GM12878 (cell line): ENCODE results near the gene NIFK. TPM values are rescaled to one million over a fixed set of nuclear protein-coding genes. Genes with fewer than 3 reads are reported as not detected.

Source experiments
- ATF3 ChIP-seq: IDR thresholded peaks from 2 replicates; pipeline ENCODE4 v1.6.1; 2011; ENCODE audit warnings: low read depth, mild to moderate bottlenecking, low read length, moderate library complexity, borderline replicate concordance; ENCODE audit errors: extremely low read depth
- BRCA1 ChIP-seq: IDR thresholded peaks from 2 replicates; pipeline ENCODE4 v1.6.1; 2011; ENCODE audit warnings: low read depth, low read length, improper control_type of control experiment
- CBX3 ChIP-seq: fragments of 200-600 bp; sonication (generic); IDR thresholded peaks from 2 replicates; pipeline ENCODE4 v1.6.1; 2016; ENCODE audit warnings: low read depth, borderline replicate concordance
- CREM ChIP-seq: IDR thresholded peaks from 2 replicates; pipeline ENCODE4 v1.6.1; 2014; ENCODE audit warnings: antibody characterized with exemption, low read depth
- DPF2 ChIP-seq: fragments of 450-650 bp; IDR thresholded peaks from 2 replicates; pipeline ENCODE4 v1.6.1; 2017; ENCODE audit warnings: mild to moderate bottlenecking
- ESRRA ChIP-seq: IDR thresholded peaks from 2 replicates; pipeline ENCODE4 v1.6.1; 2012; ENCODE audit warnings: mild to moderate bottlenecking, low read length, improper control_type of control experiment
- ETV6 ChIP-seq, 2 experiments: fragments of 450-650 bp in 1 of 2; IDR thresholded peaks in 1 of 2; conservative IDR thresholded peaks in 1 of 2; 2 replicates each; pipeline ENCODE4 v1.6.1; 2014; ENCODE audit warnings: antibody characterized with exemption in 1 of 2, borderline replicate concordance in 1 of 2, low read depth in 1 of 2, mild to moderate bottlenecking in 1 of 2, moderate library complexity in 1 of 2
- EZH2 ChIP-seq: IDR thresholded peaks from 2 replicates; pipeline ENCODE4 v1.6.1; 2012; ENCODE audit warnings: low read depth, mild to moderate bottlenecking, control low read depth, inconsistent platforms, low read length, borderline replicate concordance; ENCODE audit not compliant: control insufficient read depth
- IRF5 ChIP-seq: fragments of 450-650 bp; IDR thresholded peaks from 2 replicates; pipeline ENCODE4 v1.6.1; 2017; ENCODE audit warnings: borderline replicate concordance
- KLF5 ChIP-seq: fragments of 450-650 bp; IDR thresholded peaks from 2 replicates; pipeline ENCODE4 v1.6.1; 2014; ENCODE audit warnings: mild to moderate bottlenecking; ENCODE audit not compliant: partially characterized antibody
- MAX ChIP-seq: IDR thresholded peaks from 2 replicates; pipeline ENCODE4 v1.6.1; 2012; ENCODE audit warnings: low read depth, low read length, improper control_type of control experiment
- MTA2 ChIP-seq: fragments of 450-650 bp; IDR thresholded peaks from 2 replicates; pipeline ENCODE4 v1.6.1; 2016; ENCODE audit warnings: low read depth, mild to moderate bottlenecking, moderate library complexity
- PAX5 ChIP-seq: IDR thresholded peaks from 2 replicates; pipeline ENCODE4 v1.6.1; 2011; ENCODE audit warnings: low read depth, low read length, borderline replicate concordance
- POLR2A ChIP-seq: IDR thresholded peaks from 2 replicates; pipeline ENCODE4 v1.6.1; 2011; ENCODE audit warnings: low read depth, mild to moderate bottlenecking, low read length
- PRDM15 ChIP-seq: fragments of 450-650 bp; formaldehyde crosslinking; IDR thresholded peaks from 2 replicates; pipeline ENCODE4 v1.4.0; 2020; ENCODE audit warnings: mild to moderate bottlenecking, moderate library complexity
- STAT1 ChIP-seq: fragments of 450-650 bp; conservative IDR thresholded peaks from 2 replicates; pipeline ENCODE4 v1.6.1; 2014; ENCODE audit warnings: antibody characterized with exemption, mild to moderate bottlenecking
- SUZ12 ChIP-seq: fragments of 200-600 bp; sonication (generic); IDR thresholded peaks from one replicate; pipeline ENCODE4 v1.6.1; 2018; ENCODE audit warnings: antibody characterized with exemption, mild to moderate bottlenecking; ENCODE audit not compliant: unreplicated experiment
- TARDBP ChIP-seq: IDR thresholded peaks from 2 replicates; pipeline ENCODE4 v1.6.1; 2016; ENCODE audit warnings: borderline replicate concordance
- ZBED1 ChIP-seq: IDR thresholded peaks from 2 replicates; pipeline ENCODE4 v1.6.1; 2016; ENCODE audit warnings: borderline replicate concordance
- polyA plus RNA-seq, 11 experiments: library from polyadenylated mRNA; depleted of rRNA in 4 of 11; unstranded in 6 of 11; stranded (reverse) in 5 of 11; fragments of >200 nt; fragmentation: Nextera tagmentation in 4 of 11; fragmentation: Illumina TruSeq in 1 of 11; extraction: Ambion mirVana in 4 of 11; extraction: Trizol in 1 of 11; gene quantifications; 1 replicate in 1 of 11; 2 replicates in 10 of 11; pipeline versions ENCODE4 v1.2.1 to v1.2.3, GENCODE V29; 2011 to 2016; ENCODE audit warnings: inconsistent platforms in 2 of 11, missing spikeins in 2 of 11, low read depth in 1 of 11
- total RNA-seq, 4 experiments: library from RNA; depleted of rRNA in 3 of 4; stranded (reverse); fragments of >200 nt in 3 of 4; fragmentation: Illumina TruSeq in 1 of 4; extraction: Trizol in 1 of 4; gene quantifications; 2 replicates each; pipeline versions ENCODE4 v1.2.1 to v1.2.3, GENCODE V29; 2013 to 2021
- TF ChIP-seq, protein P1 (sequence below): fragments of 450-650 bp; IDR thresholded peaks from 2 replicates; pipeline ENCODE4 v1.6.1; 2017; ENCODE audit warnings: mild to moderate bottlenecking, moderate library complexity

NIFK gene
- total and polyA plus RNA-seq, 10 of the 15 experiments (the other 5 are each of a cell fraction or from before 2014, with no cell fraction given): 47.2 to 286 (median 157) TPM

GRCh38 chr2:121699421-121700333, 37.0 kb downstream of the NIFK start (continued):
- TF ChIP-seq, protein P1, sequence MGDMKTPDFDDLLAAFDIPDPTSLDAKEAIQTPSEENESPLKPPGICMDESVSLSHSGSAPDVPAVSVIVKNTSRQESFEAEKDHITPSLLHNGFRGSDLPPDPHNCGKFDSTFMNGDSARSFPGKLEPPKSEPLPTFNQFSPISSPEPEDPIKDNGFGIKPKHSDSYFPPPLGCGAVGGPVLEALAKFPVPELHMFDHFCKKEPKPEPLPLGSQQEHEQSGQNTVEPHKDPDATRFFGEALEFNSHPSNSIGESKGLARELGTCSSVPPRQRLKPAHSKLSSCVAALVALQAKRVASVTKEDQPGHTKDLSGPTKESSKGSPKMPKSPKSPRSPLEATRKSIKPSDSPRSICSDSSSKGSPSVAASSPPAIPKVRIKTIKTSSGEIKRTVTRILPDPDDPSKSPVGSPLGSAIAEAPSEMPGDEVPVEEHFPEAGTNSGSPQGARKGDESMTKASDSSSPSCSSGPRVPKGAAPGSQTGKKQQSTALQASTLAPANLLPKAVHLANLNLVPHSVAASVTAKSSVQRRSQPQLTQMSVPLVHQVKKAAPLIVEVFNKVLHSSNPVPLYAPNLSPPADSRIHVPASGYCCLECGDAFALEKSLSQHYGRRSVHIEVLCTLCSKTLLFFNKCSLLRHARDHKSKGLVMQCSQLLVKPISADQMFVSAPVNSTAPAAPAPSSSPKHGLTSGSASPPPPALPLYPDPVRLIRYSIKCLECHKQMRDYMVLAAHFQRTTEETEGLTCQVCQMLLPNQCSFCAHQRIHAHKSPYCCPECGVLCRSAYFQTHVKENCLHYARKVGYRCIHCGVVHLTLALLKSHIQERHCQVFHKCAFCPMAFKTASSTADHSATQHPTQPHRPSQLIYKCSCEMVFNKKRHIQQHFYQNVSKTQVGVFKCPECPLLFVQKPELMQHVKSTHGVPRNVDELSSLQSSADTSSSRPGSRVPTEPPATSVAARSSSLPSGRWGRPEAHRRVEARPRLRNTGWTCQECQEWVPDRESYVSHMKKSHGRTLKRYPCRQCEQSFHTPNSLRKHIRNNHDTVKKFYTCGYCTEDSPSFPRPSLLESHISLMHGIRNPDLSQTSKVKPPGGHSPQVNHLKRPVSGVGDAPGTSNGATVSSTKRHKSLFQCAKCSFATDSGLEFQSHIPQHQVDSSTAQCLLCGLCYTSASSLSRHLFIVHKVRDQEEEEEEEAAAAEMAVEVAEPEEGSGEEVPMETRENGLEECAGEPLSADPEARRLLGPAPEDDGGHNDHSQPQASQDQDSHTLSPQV: no peak
- peak; percentile 70 for TF ChIP-seq DPF2
- no peak for TF ChIP-seq IRF5
- TF ChIP-seq ATF3: no peak
- no peak for TF ChIP-seq TARDBP
- no peak for TF ChIP-seq BRCA1
- no peak for TF ChIP-seq PRDM15 (CRISPR knock-in tag)
- TF ChIP-seq ZBED1: no peak
- TF ChIP-seq EZH2: no peak
- TF ChIP-seq MAX: no peak
- TF ChIP-seq STAT1: no peak
- TF ChIP-seq KLF5: no peak
- TF ChIP-seq POLR2A: peak; percentile 47; the same call in 1 of the 2 replicates
- no peak for TF ChIP-seq PAX5
- TF ChIP-seq ESRRA: no peak
- no peak for TF ChIP-seq CBX3
- TF ChIP-seq ETV6 (conservative IDR thresholded peaks at IDR 0.05 in 1 of 2, IDR thresholded peaks at IDR 0.05 in 1 of 2; ENCODE audit: borderline replicate concordance in 1 of 2, low read depth in 1 of 2): peak in 1 of 2 experiments; percentile 63; a peak in 1 of 4 replicates
- peak; percentile 91 for TF ChIP-seq CREM
- TF ChIP-seq SUZ12: no peak
- 0 out of 2 replicates have a peak, but pooled peaks have one; percentile 45 for TF ChIP-seq MTA2
